Measurements from ENCODE around the gene ABHD4.

DNA sequence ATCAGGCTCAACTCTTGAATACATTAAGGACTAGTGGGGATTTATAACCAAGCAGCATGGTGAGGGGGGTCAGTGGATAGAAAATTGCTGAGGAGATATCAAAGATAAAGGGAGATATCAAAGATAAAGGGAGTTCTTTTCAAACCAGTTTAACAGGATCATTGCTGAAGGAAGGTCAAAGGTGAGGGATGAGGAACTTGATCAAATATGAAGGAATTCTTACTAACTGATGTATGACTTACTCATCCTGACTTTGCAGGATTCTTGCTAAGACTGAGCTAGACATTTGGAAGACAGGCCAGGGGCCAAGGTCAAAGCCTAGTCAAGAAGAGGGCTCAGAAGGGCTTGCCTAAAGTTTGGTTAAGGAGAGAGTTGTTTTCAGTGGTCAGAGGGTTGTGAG lies 4.8 kb downstream of the ABHD4 start:
- TF ChIP-seq, protein P1, sequence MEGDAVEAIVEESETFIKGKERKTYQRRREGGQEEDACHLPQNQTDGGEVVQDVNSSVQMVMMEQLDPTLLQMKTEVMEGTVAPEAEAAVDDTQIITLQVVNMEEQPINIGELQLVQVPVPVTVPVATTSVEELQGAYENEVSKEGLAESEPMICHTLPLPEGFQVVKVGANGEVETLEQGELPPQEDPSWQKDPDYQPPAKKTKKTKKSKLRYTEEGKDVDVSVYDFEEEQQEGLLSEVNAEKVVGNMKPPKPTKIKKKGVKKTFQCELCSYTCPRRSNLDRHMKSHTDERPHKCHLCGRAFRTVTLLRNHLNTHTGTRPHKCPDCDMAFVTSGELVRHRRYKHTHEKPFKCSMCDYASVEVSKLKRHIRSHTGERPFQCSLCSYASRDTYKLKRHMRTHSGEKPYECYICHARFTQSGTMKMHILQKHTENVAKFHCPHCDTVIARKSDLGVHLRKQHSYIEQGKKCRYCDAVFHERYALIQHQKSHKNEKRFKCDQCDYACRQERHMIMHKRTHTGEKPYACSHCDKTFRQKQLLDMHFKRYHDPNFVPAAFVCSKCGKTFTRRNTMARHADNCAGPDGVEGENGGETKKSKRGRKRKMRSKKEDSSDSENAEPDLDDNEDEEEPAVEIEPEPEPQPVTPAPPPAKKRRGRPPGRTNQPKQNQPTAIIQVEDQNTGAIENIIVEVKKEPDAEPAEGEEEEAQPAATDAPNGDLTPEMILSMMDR (IDR thresholded peaks at IDR 0.05): no peak
- no peak for TF ChIP-seq POLR2AphosphoS5 (IDR thresholded peaks at IDR 0.05; ENCODE audit: insufficient read depth in 1 of 2, low read depth in 1 of 2)
- TF ChIP-seq POLR2A (IDR thresholded peaks at IDR 0.05): no peak

Data from vagina (tissue), 2 donors.